Immature natural killer cell (primary cell): ENCODE measurements around the gene ADAM15. TPM values are rescaled to one million over a fixed set of nuclear protein-coding genes. Genes with fewer than 3 reads are reported as not detected.

Source experiments
- DNase-seq, 3 donors: peaks; one replicate each; pipeline ENCODE4 v3.0.0; 2022; ENCODE audit warnings: mixed read lengths in 1 of 3
- H3K27ac Mint-ChIP-seq, 6 donors: one replicate each; pipeline ENCODE4 v1.8.0; 2020; ENCODE audit warnings: mixed read lengths in 6 of 6, mild to moderate bottlenecking in 5 of 6, inconsistent platforms in 4 of 6, moderate library complexity in 3 of 6
- H3K27me3 Mint-ChIP-seq, 3 donors: one replicate each; pipeline ENCODE4 v1.8.0; 2020 to 2021; ENCODE audit warnings: low read depth in 3 of 3, mild to moderate bottlenecking in 3 of 3, mixed read lengths in 3 of 3, moderate library complexity in 3 of 3, inconsistent platforms in 1 of 3
- H3K36me3 Mint-ChIP-seq, 3 donors: one replicate each; pipeline ENCODE4 v1.8.0; 2020; ENCODE audit warnings: mixed read lengths in 3 of 3, inconsistent platforms in 2 of 3, mild to moderate bottlenecking in 2 of 3
- H3K4me1 Mint-ChIP-seq, 2 donors: one replicate each; pipeline ENCODE4 v1.8.0; 2020; ENCODE audit warnings: inconsistent platforms in 2 of 2, mild to moderate bottlenecking in 2 of 2, mixed read lengths in 2 of 2, moderate library complexity in 1 of 2
- H3K4me3 Mint-ChIP-seq, 5 donors: one replicate each; pipeline ENCODE4 v1.8.0; 2020; ENCODE audit warnings: mild to moderate bottlenecking in 5 of 5, mixed read lengths in 5 of 5, inconsistent platforms in 3 of 5, moderate library complexity in 3 of 5
- H3K9me3 Mint-ChIP-seq, 6 donors: one replicate each; pipeline ENCODE4 v1.8.0; 2020; ENCODE audit warnings: mild to moderate bottlenecking in 6 of 6, mixed read lengths in 6 of 6, inconsistent platforms in 4 of 6, moderate library complexity in 3 of 6
- polyA plus RNA-seq, 3 donors: library from polyadenylated mRNA; unstranded; fragments of 300-500 nt; fragmentation: Illumina TruSeq; gene quantifications; one replicate each; pipeline ENCODE4 v1.2.3, GENCODE V29; 2021

The ADAM15 gene
- polyA plus RNA-seq, 3 donors from 2014 or later, result 10.4 to 27.1 (median 24.3) TPM

- DNase-seq, result no peak
- Mint-ChIP-seq H3K4me1 (peaks cover 19 to 21% of the 10 kb centered on the region in 2 donors), H3K27me3 (peaks cover 0 to 8% (median 2%) of the 10 kb centered on the region in 3 donors), H3K36me3 (peaks cover 0 to 13% (median 0%) of the 10 kb centered on the region in 3 donors), H3K9me3 (no peaks in the 10 kb centered on the region), H3K4me3 (no peak overlapping the region), H3K27ac (no peak overlapping the region)
Observed at GRCh38 chr1:155057104-155057503, 6.0 kb downstream of the ADAM15 start.

- Mint-ChIP-seq H3K27me3 (peaks cover 0 to 8% (median 4%) of the 10 kb centered on the region in 3 donors), H3K4me1 (peaks cover 17 to 19% of the 10 kb centered on the region in 2 donors), H3K9me3 (no peaks in the 10 kb centered on the region), H3K27ac (no peak overlapping the region), H3K36me3 (peaks cover 0 to 13% (median 0%) of the 10 kb centered on the region in 3 donors), H3K4me3 (no peak overlapping the region)
- DNase-seq, result no peak
Observed at GRCh38 chr1:155057788-155058211, 6.7 kb downstream of the ADAM15 start.

DNA sequence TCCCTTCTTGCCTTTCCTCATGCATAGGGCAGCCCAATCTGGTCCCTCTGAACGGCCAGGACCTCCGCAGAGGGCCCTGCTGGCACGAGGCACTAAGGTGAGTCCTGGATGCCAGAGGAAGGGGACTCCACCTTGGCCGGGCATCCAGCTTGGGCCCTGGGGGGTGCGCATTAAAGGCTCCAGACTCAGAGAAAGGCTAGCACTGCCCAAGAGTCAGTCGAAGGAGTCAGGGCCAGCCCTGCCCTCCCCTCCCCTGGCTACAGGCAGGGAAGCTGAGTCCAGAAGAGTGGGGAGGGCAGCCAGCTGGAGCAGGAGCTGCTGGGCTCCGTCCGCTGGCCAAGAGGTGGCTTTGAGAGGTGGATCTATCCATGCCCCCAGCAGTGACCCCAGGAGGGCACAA, 9.6 kb downstream of the ADAM15 start:
- no peak overlapping the region for H3K4me3 Mint-ChIP-seq
- H3K36me3 Mint-ChIP-seq, result peaks cover 0 to 13% (median 0%) of the 10 kb centered on the region in 3 donors
- peaks cover 27 to 33% of the 10 kb centered on the region in 2 donors for H3K4me1 Mint-ChIP-seq
- DNase-seq, result no peak
- H3K27me3 Mint-ChIP-seq, result peaks cover 2 to 10% (median 4%) of the 10 kb centered on the region in 3 donors
- H3K9me3 Mint-ChIP-seq, result no peaks in the 10 kb centered on the region
- no peak overlapping the region for H3K27ac Mint-ChIP-seq

GRCh38 chr1:155061381-155062150, 10.4 kb downstream of the ADAM15 start:
- H3K27ac Mint-ChIP-seq, result peak overlapping the region in 3 of 6 donors; percentile 3 to 37 (median 6)
- peaks cover 30 to 33% of the 10 kb centered on the region in 2 donors for H3K4me1 Mint-ChIP-seq
- peaks cover 0 to 6% (median 0%) of the 10 kb centered on the region in 3 donors for H3K36me3 Mint-ChIP-seq
- DNase-seq, result peak; percentile 85 to 89 (median 86)
- peak overlapping the region in 4 of 5 donors; percentile 60 to 69 (median 62) for H3K4me3 Mint-ChIP-seq
- peaks cover 2 to 10% (median 4%) of the 10 kb centered on the region in 3 donors for H3K27me3 Mint-ChIP-seq
- no peaks in the 10 kb centered on the region for H3K9me3 Mint-ChIP-seq

DNA sequence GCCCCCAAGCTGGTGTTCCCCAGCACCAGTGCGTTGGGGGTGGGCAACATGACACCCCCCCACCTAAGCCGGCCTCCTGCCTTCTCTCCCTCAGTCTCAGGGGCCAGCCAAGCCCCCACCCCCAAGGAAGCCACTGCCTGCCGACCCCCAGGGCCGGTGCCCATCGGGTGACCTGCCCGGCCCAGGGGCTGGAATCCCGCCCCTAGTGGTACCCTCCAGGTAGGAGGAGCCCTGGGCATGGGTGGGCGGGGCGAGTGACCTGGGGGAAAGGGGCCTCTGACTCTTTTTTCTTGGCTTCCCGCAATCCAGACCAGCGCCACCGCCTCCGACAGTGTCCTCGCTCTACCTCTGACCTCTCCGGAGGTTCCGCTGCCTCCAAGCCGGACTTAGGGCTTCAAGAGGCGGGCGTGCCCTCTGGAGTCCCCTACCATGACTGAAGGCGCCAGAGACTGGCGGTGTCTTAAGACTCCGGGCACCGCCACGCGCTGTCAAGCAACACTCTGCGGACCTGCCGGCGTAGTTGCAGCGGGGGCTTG, 11.1 kb downstream of the ADAM15 start:
- Mint-ChIP-seq H3K27ac (no peak overlapping the region), H3K4me1 (peaks cover 30 to 33% of the 10 kb centered on the region in 2 donors), H3K27me3 (peaks cover 2 to 10% (median 4%) of the 10 kb centered on the region in 3 donors), H3K9me3 (peaks cover 0 to under 1% (median 0%) of the 10 kb centered on the region in 6 donors), H3K4me3 (peak overlapping the region in 2 of 5 donors; percentile 62 to 91), H3K36me3 (peaks cover 0 to 5% (median 0%) of the 10 kb centered on the region in 3 donors)
- no peak for DNase-seq

- Mint-ChIP-seq H3K27me3 (peaks cover 2 to 10% (median 4%) of the 10 kb centered on the region in 3 donors), H3K36me3 (peaks cover 0 to 5% (median 0%) of the 10 kb centered on the region in 3 donors), H3K27ac (peak overlapping the region in 4 of 6 donors; percentile 50 to 84 (median 80)), H3K9me3 (peaks cover 0 to 1% (median 0%) of the 10 kb centered on the region in 6 donors), H3K4me3 (peak overlapping the region; percentile 90 to 96 (median 92)), H3K4me1 (peaks cover 30 to 33% of the 10 kb centered on the region in 2 donors)
- peak in 1 of 3 donors; percentile 42 for DNase-seq
Observed at GRCh38 chr1:155062702-155063411, 11.7 kb downstream of the ADAM15 start.

- Mint-ChIP-seq H3K36me3 (peaks cover 0 to 7% (median 3%) of the 10 kb centered on the region in 3 donors), H3K4me3 (peak within 1 kb of the TSS; percentile 91 to 97 (median 92)), H3K4me1 (peaks cover 33% of the 10 kb centered on the region in 2 donors), H3K27me3 (peaks cover 2 to 11% (median 4%) of the 10 kb centered on the region in 3 donors), H3K27ac (peak within 1 kb of the TSS; percentile 72 to 87 (median 84)), H3K9me3 (peaks cover 0 to 1% (median 0%) of the 10 kb centered on the region in 6 donors)
- DNase-seq, result peak; percentile 79 to 81 (median 80)
Observed at GRCh38 chr1:155063550-155064110, 12.5 kb downstream of the ADAM15 start, which contains the start of gene EFNA4. Gene EFNA4, plus strand, starts transcription at chr1:155063740. Its CDS starts 84 bp downstream, at chr1:155063824.

DNA sequence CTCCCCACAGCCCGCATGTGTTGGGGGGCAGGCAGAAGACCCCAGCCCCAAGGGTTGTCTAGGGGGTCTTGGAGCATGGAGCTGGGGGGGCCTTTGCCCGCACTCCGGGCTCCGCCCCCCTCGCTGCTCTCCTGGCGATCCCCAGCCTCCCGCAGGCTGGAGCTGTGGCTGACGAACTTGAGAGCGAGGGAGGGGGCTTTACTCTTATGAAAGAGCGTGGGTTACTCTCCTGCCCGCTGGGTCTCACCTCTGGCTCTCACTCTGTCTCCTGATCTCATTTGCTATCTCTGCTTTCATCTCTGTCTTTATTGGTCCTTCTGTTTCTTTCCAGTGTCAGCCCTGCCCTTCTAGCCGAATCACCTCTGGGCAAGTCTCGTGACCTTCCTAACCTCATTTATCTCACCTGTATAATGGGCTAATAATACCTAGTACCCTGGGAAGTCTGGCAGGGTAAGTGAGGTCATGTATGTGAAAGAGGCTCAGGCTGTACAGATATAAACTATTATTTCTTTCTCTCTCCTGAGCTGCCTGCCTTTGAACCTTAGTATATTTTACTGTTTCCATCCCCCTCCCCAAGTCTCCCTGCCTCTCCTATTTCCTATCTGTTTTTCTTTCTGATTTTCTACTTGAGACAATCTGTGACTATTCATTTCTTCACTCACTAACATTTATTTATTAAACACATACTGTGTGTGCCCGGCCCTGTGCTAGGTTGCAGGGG, 13.2 kb downstream of the ADAM15 start:
- Mint-ChIP-seq H3K27me3 (peaks cover 2 to 11% (median 4%) of the 10 kb centered on the region in 3 donors), H3K9me3 (peaks cover 0 to 1% (median 0%) of the 10 kb centered on the region in 6 donors)

GRCh38 chr1:155064832-155065429, 13.8 kb downstream of the ADAM15 start:
- H3K9me3 Mint-ChIP-seq, result peaks cover 0 to 1% (median 0%) of the 10 kb centered on the region in 6 donors
- peaks cover 2 to 11% (median 4%) of the 10 kb centered on the region in 3 donors for H3K27me3 Mint-ChIP-seq
- H3K36me3 Mint-ChIP-seq, result peaks cover 0 to 5% (median 3%) of the 10 kb centered on the region in 3 donors
- DNase-seq, result no peak
- H3K27ac Mint-ChIP-seq, result peak overlapping the region in 4 of 6 donors; percentile 60 to 87 (median 78)
- peak overlapping the region; percentile 85 to 97 (median 91) for H3K4me3 Mint-ChIP-seq
- peaks cover 33 to 42% of the 10 kb centered on the region in 2 donors for H3K4me1 Mint-ChIP-seq

More for the DNA sequence above, 13.2 kb downstream of the ADAM15 start:
- H3K4me1 Mint-ChIP-seq, result peaks cover 33 to 37% of the 10 kb centered on the region in 2 donors
- H3K36me3 Mint-ChIP-seq, result peaks cover 0 to 8% (median 3%) of the 10 kb centered on the region in 3 donors
- H3K27ac Mint-ChIP-seq, result peak overlapping the region; percentile 60 to 87 (median 82)
- H3K4me3 Mint-ChIP-seq, result peak overlapping the region; percentile 85 to 97 (median 91)
- peak in 1 of 3 donors; percentile 41 for DNase-seq

DNA sequence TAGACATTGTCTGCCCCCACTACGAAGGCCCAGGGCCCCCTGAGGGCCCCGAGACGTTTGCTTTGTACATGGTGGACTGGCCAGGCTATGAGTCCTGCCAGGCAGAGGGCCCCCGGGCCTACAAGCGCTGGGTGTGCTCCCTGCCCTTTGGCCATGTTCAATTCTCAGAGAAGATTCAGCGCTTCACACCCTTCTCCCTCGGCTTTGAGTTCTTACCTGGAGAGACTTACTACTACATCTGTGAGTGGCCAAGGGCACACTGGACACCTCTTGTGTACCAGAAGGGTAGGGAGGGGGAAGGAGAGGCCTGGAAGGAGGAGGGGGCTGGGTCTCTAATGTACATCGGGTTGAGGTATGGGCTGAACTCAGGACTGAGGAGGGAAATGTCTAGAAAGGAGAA, 15.7 kb downstream of the ADAM15 start:
- Mint-ChIP-seq H3K4me1 (peaks cover 38 to 48% of the 10 kb centered on the region in 2 donors), H3K36me3 (peaks cover 0 to 3% (median 3%) of the 10 kb centered on the region in 3 donors), H3K27me3 (peaks cover 2 to 7% (median 5%) of the 10 kb centered on the region in 3 donors), H3K9me3 (peaks cover 0 to 1% (median 0%) of the 10 kb centered on the region in 6 donors), H3K4me3 (no peak overlapping the region), H3K27ac (no peak overlapping the region)
- no peak for DNase-seq

GRCh38 chr1:155068599-155068998, 17.5 kb downstream of the ADAM15 start:
- H3K27ac Mint-ChIP-seq, result peak overlapping the region in 2 of 6 donors; percentile 34 to 49

More at GRCh38 chr1:155068599-155068998, 17.5 kb downstream of the ADAM15 start:
- H3K27me3 Mint-ChIP-seq, result peaks cover 0 to 8% (median 3%) of the 10 kb centered on the region in 3 donors
- peak overlapping the region in 2 of 5 donors; percentile 33 for H3K4me3 Mint-ChIP-seq
- H3K4me1 Mint-ChIP-seq, result peaks cover 29 to 38% of the 10 kb centered on the region in 2 donors
- DNase-seq, result no peak
- peaks cover 0 to 3% (median 3%) of the 10 kb centered on the region in 3 donors for H3K36me3 Mint-ChIP-seq
- H3K9me3 Mint-ChIP-seq, result peaks cover 0 to 1% (median 0%) of the 10 kb centered on the region in 6 donors
